AG04450 (cell line): ENCODE measurements around the gene B4GALT7. TPM values are rescaled to one million over a fixed set of nuclear protein-coding genes. Genes with fewer than 3 reads are reported as not detected.

ENCODE experiments used
- CTCF ChIA-PET: fragments of 300-600, 350-600 bp; formaldehyde crosslinking; extraction: SDS; loops from one replicate; lab custom pipeline; 2022; ENCODE audit warnings: antibody characterized with exemption, inconsistent platforms; lab: Charles Lee
- POLR2A ChIA-PET: fragments of 350-600 bp; formaldehyde crosslinking; extraction: SDS; loops from one replicate; lab custom pipeline; 2021; ENCODE audit warnings: antibody characterized with exemption, inconsistent platforms; lab: Yijun Ruan, JAX
- DNase-seq: peaks from one replicate; pipeline ENCODE4 v3.0.0-alpha.2; 2011; ENCODE audit warnings: low read depth, low spot score
- H3K27ac ChIP-seq: one replicate; pipeline ENCODE4 v1.5.1; 2012; ENCODE audit warnings: low read depth, low read length, control low read depth
- H3K27me3 ChIP-seq: one replicate; pipeline ENCODE4 v1.6.0; 2012; ENCODE audit warnings: low read length; ENCODE audit not compliant: control insufficient read depth, insufficient read depth
- H3K4me3 ChIP-seq: 2 replicates; pipeline ENCODE4 v1.5.1; 2011; ENCODE audit warnings: mild to moderate bottlenecking, low read depth, low read length, control low read depth
- H3K9me3 ChIP-seq: 2 replicates; pipeline ENCODE4 v1.5.1; 2012; ENCODE audit warnings: low read length; ENCODE audit not compliant: control insufficient read depth, insufficient read depth
- CTCF ChIP-seq: IDR thresholded peaks from 2 replicates; pipeline ENCODE4 v1.5.1; 2011; ENCODE audit warnings: low read depth, low read length, control low read depth, inconsistent platforms
- polyA plus RNA-seq: library from polyadenylated mRNA; depleted of rRNA; stranded (reverse); fragments of >200 nt; gene quantifications from 2 replicates; pipeline ENCODE4 v1.2.3, GENCODE V29; 2011

B4GALT7 gene
- polyA plus RNA-seq, 1 experiment, result 18.3 TPM

DNA sequence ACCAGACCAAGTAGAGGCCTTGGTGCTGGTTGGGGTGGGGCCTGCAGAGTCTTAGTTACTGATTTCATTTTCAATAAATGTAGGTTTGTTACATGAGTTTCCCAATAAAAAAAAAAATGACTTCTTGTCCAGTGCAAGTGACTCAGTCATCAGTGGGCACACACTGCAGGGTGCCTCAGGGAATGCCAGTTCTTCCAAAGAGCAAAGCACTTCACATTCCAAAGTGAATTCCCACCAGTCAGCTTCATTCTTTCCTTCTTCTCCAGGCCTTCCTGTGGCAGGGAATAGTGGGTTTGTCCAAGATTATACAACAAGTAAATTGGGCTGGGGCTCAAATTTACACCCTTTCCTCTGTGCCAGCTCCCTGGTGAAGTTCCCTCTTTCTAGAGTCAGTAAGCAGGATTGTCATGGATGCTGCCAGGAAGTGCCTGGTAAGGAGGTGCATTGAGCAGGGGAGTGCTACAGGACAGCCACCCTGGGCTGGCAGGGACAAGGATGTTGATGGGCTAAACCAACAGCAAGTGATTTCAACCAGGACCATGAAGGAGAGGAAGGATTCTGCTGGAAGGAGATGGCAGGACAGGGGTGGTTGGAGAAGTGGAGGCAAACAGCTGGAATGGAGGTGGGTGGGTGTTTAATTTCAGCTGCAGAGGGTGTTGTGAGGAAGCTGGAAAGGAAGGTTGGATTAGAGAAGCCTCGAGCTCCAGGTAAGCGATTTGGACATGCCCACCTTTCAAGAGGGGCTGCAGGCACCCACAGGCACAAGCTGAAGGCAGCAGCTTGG is 3.7 kb upstream of the B4GALT7 start:
- POLR2A ChIA-PET, result interaction anchor here (1.1 kb wide), 1 partner anchor 81 kb away, joined by 3 read pairs; no protein-coding TSS in a partner anchor

GRCh38 chr5:177596775-177597238 is 3.1 kb upstream of the B4GALT7 start:
- no peak overlapping the region for H3K27ac ChIP-seq
- ChIA-PET POLR2A (interaction anchor here (0.7 to 1.1 kb wide), 2 partner anchors 82 to 100 kb away, joined by 3 to 4 read pairs; partner anchors contain the start of gene PDLIM7), CTCF (interaction anchor here (1.4 kb wide), 1 partner anchor 11 kb away, joined by 7 read pairs; no protein-coding TSS in a partner anchor)
- TF ChIP-seq CTCF, result no peak
- H3K27me3 ChIP-seq, result no peaks in the 10 kb centered on the region
- no peak overlapping the region for H3K4me3 ChIP-seq
- peaks cover 5% of the 10 kb centered on the region; the same call in 1 of the 2 replicates for H3K9me3 ChIP-seq
- DNase-seq, result no peak

More for the DNA sequence above, 3.7 kb upstream of the B4GALT7 start:
- H3K4me3 ChIP-seq, result no peak overlapping the region
- no peak overlapping the region for H3K27ac ChIP-seq
- peaks cover 5% of the 10 kb centered on the region; the same call in 1 of the 2 replicates for H3K9me3 ChIP-seq
- H3K27me3 ChIP-seq, result no peaks in the 10 kb centered on the region
- CTCF ChIA-PET, result interaction anchor here (1.4 kb wide), 1 partner anchor 11 kb away, joined by 7 read pairs; no protein-coding TSS in a partner anchor
- no peak for TF ChIP-seq CTCF
- DNase-seq, result no peak

DNA sequence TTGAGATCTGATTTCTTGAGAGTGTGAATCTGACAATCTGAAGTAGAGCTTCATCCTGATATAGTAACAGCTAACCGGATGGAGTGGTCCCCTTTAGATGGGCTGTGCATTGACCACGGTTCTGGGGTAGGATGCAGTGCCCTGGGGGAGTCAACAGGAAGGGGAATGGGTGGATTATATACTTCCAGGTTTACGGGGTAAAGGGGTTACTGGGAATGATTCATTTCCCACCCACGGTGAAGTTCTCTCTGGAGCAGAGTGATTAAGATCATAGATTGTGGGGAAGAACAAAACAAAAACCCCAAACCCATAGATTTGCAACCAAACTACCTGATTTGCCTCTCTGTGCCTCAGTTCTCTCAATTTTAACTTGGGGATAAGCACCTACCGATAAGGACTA is 1.5 kb upstream of the B4GALT7 start:
- POLR2A ChIA-PET, result interaction anchor here (0.7 to 1.2 kb wide), 2 partner anchors 53 to 606 kb away, joined by 3 to 5 read pairs; partner anchors contain the start of gene HNRNPAB

DNA sequence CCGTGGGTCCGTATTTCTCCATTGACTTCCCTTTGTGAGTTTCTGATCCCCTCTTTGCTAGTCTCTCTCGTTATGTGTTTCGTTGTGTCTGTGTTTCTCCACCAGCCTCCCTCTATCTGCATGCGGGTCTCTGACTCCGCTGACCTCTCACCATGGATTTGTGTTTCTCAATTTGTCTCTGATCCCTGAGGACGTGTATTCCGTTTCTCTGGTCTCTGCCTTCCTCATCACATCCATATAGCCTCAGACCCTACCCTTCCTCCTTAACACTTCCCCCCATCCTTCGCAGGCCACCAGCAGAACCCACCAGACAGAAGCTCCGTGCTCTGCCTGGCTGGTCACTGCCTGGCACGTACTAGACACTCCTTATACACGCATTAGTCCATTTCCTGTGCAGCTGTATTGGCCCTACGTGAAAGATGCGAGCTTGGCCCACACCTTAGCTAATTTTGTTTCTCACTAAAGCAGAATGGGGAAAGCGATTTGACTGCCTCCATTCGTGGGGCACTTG is 631 bp downstream of the B4GALT7 start:
- Histone ChIP-seq H3K27ac (peak overlapping the region; percentile 61), H3K9me3 (no peaks in the 10 kb centered on the region), H3K27me3 (no peaks in the 10 kb centered on the region), H3K4me3 (peak overlapping the region; percentile 83)
- DNase-seq, result no peak
- POLR2A ChIA-PET, result interaction anchor here (1.1 to 2.1 kb wide), 5 partner anchors 54 to 520 kb away, joined by 3 to 7 read pairs (median 4); no protein-coding TSS in a partner anchor
- CTCF ChIA-PET, result no interaction called here
- TF ChIP-seq CTCF, result no peak

More for the DNA sequence above, 1.5 kb upstream of the B4GALT7 start:
- CTCF ChIA-PET, result interaction anchor here (1.4 kb wide), 1 partner anchor 9 kb away, joined by 7 read pairs; no protein-coding TSS in a partner anchor
- no peaks in the 10 kb centered on the region for H3K27me3 ChIP-seq
- no peak for DNase-seq
- no peaks in the 10 kb centered on the region for H3K9me3 ChIP-seq
- H3K27ac ChIP-seq, result no peak overlapping the region
- no peak overlapping the region for H3K4me3 ChIP-seq
- no peak for TF ChIP-seq CTCF
